Stimulated activated naive CD8-positive, alpha-beta T cell treated with anti-CD3 and anti-CD28 coated beads, Interleukin-15, Interleukin-2, amounts not matched to agents 100 U/mL and 50 U/mL, for 24 hours (primary cell): Measurements from ENCODE around the gene P2RX6.
"Not testable (repeated sequence)": the region's sequence is repeated elsewhere in the genome, so short reads cannot be mapped to it uniquely, and the experiment has no call there.

Source experiments
- ATAC-seq: fragments of 150-1000 bp; cut with Tn5 transposase; one replicate; pipeline ENCODE4 v1.10.0; 2021
- DNase-seq: peaks from one replicate; pipeline ENCODE4 v3.0.0; 2021

The P2RX6 gene

DNA sequence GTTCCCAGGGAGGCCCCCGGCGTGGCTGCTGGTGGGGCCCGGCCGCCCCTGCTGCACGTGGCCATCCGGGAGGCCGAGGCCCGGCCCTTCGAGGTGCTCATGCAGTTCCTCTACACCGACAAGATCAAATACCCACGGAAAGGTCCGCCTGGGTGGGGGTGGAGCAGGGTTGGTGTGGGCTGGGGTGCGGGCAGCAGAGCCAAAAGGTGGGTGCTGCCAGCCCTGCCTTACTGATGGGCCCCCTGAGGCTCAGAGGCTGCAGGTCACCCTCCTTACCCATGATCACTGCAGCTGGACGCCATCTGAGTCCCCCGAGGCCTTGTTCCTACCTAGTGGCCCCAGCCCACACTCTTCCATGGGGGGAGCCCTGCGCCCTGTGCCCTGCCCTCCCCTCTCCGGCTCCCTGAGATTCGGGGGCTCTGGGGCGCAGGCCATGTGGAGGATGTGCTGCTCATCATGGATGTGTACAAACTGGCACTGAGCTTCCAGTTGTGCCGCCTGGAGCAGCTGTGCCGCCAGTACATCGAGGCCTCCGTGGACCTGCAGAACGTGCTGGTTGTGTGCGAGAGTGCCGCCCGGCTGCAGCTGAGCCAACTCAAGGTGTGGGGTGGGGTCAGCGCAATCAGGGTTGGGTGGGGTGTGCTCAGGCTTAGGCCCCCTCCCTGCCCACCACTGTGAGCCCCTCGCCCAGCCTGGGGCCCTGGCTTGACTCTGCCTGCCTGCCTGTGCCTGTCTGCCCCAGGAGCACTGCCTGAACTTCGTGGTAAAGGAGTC, 20.6 kb upstream of the P2RX6 start:
- DNase-seq (no peak), ATAC-seq (no peak)

DNA sequence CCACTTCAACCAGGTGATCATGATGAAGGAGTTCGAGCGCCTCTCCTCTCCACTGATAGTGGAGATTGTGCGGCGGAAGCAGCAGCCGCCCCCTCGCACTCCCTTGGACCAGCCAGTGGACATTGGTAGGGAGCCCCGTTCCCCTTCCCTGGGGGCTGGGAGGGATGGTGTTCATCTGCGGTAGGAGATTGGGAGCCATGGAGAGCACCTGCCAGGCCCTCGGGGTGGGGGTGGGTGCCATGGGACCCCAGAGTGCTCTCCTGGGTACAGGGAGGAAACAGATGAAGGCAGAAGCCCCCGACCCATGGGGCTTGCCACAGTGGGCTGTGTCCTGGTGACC, 20.1 kb upstream of the P2RX6 start:
- DNase-seq, result no peak
- no peak for ATAC-seq

DNA sequence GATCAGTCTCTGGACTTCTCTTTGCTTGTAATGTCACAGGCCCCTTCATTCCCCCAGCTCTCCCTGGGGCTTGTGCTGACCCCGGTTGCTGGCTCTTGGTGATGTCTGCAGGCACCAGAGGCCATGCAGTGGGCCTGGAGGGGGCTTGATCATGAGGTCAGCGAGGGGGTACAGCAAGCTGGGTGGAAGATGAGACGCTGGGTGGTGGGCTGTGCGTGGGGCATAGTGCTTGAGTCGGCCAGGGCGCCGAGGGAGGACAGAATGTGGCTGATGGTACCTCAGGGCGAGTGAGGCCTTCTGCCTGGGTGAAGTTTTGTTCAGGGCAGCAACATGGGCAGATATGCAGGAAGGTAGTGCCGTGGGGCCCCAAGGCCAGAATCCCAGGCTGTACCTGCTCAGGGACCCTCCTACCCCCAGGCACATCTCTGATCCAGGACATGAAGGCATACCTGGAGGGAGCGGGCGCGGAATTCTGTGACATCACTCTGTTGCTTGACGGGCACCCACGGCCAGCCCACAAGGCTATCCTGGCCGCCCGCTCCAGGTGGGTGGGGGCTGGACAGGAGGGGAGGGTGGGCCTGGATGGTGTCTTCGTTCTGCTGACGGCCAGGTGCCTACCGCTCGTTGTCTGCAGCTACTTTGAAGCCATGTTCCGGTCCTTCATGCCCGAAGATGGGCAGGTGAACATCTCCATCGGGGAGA, 19.5 kb upstream of the P2RX6 start:
- ATAC-seq (no peak), DNase-seq (no peak)

DNA sequence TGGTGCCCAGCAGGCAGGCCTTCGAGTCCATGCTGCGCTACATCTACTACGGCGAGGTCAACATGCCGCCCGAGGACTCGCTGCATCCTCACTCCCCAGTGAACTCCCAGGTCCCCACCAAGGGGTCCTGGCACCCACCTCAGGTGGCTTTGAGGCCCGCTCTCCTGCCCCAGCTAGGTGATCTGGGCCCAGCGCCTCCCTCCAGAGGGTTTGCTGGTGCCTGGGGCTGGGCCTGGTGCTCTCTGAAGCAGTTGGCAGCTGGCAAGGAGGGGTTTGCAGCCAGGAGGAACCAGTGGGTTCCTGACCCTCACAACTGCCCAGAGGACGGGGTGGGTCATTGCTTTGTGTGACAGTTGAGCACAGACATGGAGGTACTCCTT, 18.9 kb upstream of the P2RX6 start:
- no peak for DNase-seq
- no peak for ATAC-seq

DNA sequence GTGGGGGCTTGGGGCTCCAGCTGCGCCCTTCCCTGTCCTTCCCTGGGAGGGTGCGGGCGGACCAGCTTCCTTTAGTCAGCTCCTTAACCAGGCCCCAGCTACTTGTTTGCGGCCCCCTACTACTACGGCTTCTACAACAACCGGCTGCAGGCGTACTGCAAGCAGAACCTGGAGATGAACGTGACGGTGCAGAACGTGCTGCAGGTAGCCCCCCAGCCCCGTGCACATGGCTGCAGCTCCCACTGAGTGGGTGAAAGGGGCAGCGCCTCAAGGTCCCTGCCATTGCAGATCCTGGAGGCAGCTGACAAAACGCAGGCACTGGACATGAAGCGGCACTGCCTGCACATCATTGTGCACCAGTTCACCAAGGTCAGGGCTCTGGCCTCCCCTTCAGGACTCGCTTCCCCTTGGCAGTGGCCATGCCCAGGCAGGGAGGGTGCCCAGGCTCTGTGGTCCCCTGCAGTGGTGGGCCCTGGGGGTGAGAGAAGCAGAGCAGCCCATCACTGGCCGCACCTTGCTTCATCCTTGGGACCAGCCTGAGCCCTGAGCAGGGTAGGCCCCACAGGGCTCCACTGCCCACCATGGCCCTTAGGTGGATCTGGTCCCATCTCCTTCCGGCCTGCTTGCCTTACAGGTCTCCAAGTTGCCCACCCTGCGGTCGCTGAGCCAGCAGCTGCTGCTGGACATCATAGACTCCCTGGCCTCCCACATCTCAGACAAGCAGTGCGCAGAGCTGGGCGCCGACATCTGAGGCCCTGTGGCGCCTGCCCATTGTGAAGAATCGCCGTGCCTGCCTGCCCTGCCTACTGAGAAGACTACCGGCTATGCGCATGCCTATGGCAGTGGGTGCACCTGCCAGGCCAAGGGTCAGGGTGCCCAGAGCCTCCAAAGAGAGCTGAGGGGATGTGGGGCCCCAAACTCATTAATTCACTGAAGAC, 18.1 kb upstream of the P2RX6 start:
- no peak for ATAC-seq

DNA sequence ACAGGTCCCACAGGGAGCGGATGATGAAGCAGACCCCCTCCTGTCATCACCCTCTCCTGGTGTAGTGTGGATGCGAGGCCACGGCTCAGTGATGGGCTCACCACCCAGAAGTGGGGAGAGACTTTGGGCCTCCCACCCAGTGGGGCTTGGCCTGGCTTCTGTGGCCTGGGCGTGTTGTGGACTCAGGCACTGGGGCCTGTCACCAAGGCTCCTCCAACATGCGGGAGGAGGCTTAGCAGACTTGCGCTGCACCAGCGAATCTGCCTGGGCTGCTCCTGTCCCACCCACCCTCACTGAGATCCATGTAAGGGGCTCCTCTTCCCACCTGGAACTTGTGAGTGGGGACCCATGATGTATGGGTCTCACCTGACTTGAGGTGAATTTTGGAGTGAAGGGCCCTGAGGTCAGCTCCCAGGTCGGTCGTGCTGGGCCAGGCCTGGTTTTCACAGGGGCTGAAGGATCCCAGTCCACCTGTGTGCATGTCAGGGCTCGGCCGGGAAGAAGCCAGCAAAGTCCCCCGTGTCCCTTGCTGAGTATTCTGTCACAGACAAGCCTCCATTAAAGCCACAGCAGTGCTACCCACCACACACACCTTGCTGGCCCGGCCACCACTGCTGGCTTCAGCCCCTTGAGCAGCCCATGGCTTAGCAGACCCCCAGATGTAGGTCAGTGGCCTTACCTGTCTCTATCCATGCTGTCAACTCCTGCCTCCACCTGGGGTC, 17.3 kb upstream of the P2RX6 start:
- no peak for ATAC-seq
- DNase-seq, result no peak

More for the DNA sequence above, 18.1 kb upstream of the P2RX6 start:
- no peak for DNase-seq

DNA sequence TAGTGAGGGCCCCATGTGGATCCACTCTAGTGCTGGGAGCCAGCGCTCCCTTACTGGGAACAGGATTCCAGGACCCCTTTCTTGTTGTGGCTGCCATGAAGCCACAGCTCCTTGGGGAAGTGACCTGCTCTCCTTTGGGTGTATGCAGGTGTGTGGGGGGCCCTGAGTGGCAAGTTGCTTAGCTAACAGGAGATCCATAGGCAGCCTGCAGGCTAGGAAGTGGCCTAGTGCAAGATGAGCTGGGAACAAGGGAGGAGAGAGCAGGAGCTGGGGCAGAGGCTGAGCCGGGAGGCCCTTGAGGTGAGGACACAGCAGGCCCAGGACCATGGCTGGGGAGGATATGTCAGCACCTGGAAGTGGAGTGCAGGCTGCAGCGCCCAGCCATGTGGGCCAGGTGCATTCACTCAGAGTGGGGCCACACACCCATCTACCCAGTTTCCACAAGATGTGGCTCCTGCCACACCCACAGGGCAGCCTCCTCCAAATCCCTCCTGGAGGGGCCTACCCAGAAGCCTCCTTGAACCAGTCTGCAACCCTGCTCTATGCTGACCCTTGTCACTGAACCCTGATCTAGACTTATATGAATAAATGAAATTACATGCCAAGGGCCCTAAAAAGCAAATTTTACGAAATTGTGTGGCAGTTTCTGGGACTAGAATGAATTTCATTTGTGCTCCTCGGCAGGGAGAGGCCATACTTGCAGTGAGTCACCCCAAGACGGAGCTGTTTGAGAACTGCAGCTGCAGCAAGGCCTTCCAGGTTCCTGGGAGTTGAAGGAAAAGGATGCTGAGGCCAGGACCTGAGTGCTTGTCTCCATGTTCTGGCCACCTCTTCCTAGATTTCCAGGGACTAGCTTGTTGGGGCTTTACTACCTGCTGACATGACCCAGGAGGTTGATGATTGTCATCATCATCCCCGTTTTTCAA, 16.3 kb upstream of the P2RX6 start:
- DNase-seq (no peak), ATAC-seq (no peak)

DNA sequence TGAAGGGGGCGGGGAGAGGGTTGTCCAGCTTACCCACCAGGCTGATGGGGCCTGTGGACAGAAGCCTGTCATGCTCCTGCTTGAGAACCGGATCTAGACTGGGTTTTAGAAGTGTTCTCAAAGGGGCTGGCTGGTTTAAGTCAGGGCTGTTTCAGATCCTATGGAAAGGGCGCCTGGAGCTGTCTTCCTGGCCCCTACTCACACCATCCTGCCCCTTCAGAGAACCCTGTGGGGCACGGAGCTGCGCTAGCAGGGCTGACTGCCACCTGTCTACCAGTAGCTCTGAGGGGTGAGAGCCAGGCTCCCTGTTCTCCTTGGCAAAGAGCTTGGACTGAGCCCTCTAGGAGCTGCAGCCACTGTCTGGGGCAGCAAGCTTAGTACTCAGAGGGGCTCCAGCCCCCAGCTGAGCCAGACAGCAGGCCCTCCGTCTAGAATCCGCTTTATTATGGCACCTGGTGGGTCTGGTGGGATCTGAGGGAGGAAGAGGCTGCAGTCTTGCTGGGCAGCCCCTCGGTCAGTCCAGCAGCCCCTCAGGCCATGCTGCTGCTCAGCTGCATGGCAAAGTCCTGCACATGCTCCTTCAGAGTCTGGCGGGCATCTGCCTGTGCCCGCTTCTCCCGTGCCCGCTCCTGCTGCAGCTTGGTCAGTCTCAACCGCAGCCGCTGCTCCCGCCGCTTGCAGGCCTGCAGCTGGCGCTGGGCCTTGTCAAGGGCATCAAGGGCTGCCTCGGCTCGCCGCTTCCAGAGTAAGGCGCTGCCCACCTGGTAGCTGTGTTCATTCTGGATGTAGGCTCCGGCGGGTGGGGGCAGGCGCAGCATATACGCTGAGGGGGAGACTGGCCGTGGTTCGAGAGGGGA, 15.4 kb upstream of the P2RX6 start:
- DNase-seq (no peak), ATAC-seq (no peak)

DNA sequence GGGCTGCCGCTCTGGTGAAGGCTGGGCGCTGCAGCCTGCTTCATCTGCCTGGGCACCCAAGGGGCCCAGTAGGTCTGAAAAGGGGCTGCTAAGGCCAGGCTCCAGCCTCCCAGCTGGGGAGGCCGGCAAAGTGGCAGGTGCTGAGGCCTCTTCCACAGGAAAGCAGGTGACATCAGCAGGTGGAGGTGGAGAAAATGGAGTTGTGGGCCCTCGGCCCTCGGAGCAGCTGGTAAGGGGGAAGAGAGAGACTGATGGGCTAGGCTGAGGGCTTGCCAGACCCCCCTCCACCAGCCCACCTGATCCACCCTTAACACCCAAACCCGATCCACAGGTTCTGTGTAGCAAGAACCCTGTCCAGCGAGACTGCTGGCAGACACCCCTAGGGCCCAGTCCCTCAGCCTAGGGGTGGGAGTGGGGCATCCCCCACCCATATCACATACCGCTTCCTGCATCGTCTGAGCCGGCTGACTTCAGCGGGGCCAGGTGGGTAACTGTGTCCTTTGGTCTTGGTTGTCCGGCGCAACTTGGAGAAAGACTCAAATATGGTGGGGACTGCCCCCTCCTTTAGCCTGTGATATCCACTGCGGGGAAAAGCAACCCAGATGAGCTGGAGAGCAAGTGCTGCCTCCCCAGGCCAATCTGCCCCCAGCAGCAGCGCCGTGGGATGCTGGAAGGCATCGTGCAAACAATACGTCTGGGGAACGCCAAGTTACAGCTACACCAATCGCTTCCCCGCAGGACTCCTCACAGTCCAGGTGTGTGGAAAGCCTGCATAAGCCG, 14.6 kb upstream of the P2RX6 start:
- DNase-seq, result no peak
- no peak for ATAC-seq

DNA sequence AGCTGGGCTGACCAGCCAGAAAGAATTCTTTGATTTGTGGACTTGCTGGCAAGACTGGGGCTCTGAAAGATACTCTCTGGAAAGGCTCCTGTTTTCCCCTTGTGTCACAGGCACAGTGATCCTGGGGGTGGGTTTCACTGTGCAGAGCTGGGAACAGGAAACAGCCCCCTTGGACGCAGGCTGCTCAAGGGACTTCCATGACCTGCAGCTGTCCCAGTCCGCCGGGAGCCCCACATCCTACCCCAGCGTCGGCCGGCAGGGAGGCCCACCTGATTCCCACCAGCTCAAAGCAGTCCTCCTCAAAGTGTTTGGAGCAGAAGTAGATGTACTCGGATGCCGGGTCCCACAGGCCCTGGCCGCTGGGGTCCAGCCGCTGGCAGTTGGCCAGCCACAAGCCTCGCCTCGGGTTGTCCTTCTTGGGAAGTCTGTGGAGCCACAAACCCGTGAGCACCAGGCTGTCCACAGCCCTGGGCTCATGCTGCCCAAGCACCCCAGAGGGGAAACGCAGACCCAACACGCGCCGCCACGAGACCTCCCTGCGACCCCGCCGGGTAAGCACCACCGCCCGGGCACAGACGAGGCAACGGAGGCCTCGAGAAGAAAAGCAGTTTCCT, 13.9 kb upstream of the P2RX6 start:
- ATAC-seq (no peak), DNase-seq (no peak)

DNA sequence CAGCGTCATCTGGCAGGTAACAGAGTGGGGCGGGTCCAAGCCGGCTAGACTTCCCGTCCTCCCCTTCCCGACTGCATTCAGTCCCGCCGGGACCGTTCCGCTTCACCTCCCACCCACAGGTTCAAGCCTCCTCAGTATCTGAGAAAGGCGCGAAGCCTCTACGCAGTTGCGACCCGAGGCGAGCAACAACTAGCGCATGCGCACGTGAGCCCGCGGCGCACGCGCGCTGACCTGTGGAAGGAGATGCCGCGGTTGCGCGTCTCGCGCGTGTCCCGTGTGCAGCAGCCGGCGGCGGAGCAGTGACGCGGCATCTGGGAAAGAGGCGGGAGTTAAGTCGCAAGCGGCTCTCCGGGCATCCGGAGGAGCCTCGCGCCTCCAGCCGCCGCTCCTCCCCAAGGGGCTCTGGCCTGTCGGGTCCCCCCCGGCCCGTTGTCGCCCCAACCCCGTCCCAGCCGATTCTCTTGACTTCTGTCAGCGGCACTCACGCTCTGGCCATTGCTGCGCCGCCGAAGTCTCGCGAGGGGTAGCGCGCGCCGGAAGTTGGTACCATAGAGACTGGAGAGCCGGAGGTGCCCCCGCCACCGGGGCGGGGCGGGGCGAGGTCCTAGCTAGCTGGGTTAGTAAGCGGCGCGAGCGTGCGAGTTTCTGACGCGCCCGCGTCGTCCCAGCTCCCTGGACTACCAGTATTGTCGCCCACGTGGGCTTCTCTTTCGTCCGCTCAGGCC, 13.2 kb upstream of the P2RX6 start, which contains the start of gene THAP7:
TSS of gene THAP7 (minus strand) at position 518 of the 725 bp plus-strand sequence. CDS start at position 311, 207 bp downstream.
- ATAC-seq, result peak; percentile 93
- DNase-seq, result peak; percentile 97

DNA sequence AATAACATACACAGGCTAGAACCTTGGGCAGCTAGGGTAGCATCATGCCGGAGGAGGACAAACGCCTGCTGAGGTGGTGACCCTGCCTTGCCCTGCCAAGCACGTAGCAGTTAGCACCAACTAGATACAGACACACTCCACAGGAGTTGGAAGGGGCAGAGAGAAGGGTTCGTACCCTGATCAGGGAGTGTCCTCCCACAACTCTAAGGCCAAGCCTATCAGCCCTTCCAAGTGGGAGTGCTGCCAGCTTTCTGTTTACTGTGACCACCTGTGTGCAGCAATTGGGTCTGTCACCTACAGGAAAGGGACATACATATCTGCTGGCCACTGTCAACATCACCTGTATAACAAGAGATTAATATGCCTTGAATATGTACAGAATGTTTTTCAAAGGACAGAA, 11.2 kb upstream of the P2RX6 start:
- ATAC-seq (no peak), DNase-seq (no peak)

DNA sequence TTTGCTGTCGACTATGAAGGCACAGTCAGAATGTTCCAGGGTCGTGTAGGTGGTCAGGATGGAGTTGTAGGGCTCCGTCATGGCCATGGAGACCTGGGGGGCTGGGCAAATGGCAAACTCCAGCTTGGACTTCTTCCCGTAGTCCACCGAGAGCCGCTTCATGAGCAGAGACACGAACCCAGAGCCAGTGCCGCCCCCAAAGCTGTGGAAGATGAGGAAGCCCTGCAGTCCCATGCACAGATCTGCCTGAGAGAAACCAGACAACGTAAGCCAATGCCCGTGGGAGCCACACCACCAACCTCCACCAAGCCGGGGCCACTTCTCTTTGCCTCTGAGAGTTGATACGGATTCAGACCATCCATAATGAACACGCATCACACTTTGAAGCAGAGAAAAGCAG, 5.8 kb upstream of the P2RX6 start:
- not testable (repeated sequence) for DNase-seq, ATAC-seq

DNA sequence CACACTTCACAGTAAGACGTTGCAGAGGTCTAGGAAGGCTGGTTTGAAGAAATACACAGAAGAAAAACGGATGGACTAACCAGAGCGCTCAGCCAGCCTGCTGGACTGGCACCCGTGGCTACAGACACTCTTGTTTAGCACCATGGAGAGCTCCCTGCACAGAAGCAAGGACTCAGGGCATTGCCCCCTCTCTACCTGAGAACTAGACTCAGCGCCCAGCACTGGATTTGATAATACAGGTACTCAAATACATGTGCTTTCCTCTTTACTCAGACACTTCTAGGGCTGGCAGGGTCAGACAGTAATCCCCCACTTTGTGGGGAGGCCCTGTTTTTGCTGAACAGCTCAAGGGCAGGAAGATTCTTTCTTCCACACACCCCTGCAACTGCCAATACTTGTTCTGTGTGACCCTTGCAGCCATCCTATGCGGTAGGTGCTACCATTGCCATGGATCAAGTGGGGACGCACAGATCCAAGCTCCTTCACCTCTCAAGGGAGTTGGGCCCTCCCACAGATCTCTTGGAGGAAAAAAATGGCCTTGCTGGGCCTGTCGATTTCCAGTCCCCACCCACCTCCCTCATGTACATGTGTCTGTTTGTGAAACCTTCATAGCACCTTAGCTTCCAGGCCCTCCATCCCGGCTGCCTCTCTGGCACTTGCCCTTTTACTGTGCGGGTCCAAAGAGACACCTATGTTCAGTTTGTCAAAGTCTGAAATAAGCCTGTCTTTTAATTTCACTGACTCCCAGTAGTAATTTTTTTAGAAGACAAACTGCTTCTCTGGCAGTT, 5.1 kb upstream of the P2RX6 start:
- no peak for DNase-seq
- no peak for ATAC-seq

DNA sequence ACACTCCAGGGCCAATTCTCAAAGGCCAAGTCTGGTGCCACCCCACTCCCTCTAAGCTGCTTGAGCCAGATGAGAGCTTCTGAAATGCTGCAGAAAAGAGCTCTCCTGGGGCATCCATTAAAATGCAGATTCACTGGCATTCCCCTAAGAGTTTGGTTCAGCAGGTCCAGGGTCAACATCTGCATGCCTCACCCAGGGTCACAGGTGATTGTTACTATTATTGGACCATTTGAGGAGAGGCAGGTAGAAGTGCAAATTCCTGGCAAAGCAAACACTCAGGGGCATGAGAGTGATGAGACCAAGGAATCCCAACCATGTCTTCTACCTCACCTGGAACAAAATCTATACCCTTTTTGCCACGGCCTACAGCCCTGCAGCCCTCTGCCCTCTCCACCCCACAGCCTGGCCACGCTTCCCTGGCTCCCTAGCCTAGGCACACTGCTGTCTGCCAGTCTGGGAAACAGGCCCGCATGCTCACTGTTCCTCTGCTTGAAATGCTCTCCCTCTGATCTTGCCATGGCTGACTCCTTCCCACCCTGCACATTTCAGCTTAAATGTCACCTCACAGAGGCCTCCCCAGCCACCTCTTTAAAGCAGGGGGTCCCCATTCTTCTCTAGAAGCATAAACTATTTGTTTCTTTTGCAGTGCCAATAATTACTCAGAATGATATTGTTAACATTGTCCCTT, 4.4 kb upstream of the P2RX6 start:
- ATAC-seq (no peak), DNase-seq (no peak)
